GM18873 (cell line): Measurements from ENCODE around the gene P2RY2.
"Not testable (repeated sequence)": the region's sequence is repeated elsewhere in the genome, so short reads cannot be mapped to it uniquely, and the experiment has no call there.

Experiments used
- ATAC-seq: cut with Tn5 transposase; IDR thresholded peaks from one replicate; pipeline ENCODE4 v1.9.1; 2021; ENCODE audit warnings: mild to moderate bottlenecking, moderate library complexity, moderate number of reproducible peaks; ENCODE audit not compliant: unreplicated experiment, low FRiP score

Gene P2RY2

GRCh38 chr11:73265278-73265810 lies 47.3 kb downstream of the P2RY2 start:
- ATAC-seq = no peak

- no peak for ATAC-seq
These were observed 48.0 kb downstream of the P2RY2 start for GRCh38 chr11:73265853-73266645.

- ATAC-seq = no peak
These were observed 48.6 kb downstream of the P2RY2 start for GRCh38 chr11:73266646-73267020.

- ATAC-seq = no peak
These were observed 49.2 kb downstream of the P2RY2 start for GRCh38 chr11:73267122-73267846.

- ATAC-seq = no peak
These were observed 49.9 kb downstream of the P2RY2 start for GRCh38 chr11:73267906-73268540.

- ATAC-seq = no peak
These were observed 50.7 kb downstream of the P2RY2 start for GRCh38 chr11:73268671-73269271.

- ATAC-seq = no peak
These were observed 51.5 kb downstream of the P2RY2 start for GRCh38 chr11:73269459-73270015.

- ATAC-seq = no peak
These were observed 52.2 kb downstream of the P2RY2 start for GRCh38 chr11:73270016-73270854.

- ATAC-seq = no peak
These were observed 52.9 kb downstream of the P2RY2 start for GRCh38 chr11:73270855-73271477.

- ATAC-seq = not testable (repeated sequence)
These were observed 53.4 kb downstream of the P2RY2 start for GRCh38 chr11:73271478-73271865.

GRCh38 chr11:73271936-73272679 lies 54.0 kb downstream of the P2RY2 start, which contains the start of gene P2RY6:
P2RY6 (plus strand) TSS chr11:73272338; CDS start chr11:73296519, 24,181 bp downstream.
- no peak for ATAC-seq

- no peak for ATAC-seq
These were observed 54.6 kb downstream of the P2RY2 start for GRCh38 chr11:73272680-73273038.

GRCh38 chr11:73273222-73273895 lies 55.3 kb downstream of the P2RY2 start:
- no peak for ATAC-seq

GRCh38 chr11:73274191-73274590 lies 56.1 kb downstream of the P2RY2 start:
- not testable (repeated sequence) for ATAC-seq

- ATAC-seq = no peak
These were observed 56.8 kb downstream of the P2RY2 start for GRCh38 chr11:73274722-73275380.

GRCh38 chr11:73275381-73275750 lies 57.3 kb downstream of the P2RY2 start:
- no peak for ATAC-seq

- no peak for ATAC-seq
These were observed 59.4 kb downstream of the P2RY2 start for GRCh38 chr11:73277467-73277866.
